WTC11 (cell line): Measurements from ENCODE around the gene P2RX2.

Experiments
- CBFB ChIP-seq: sonication (generic); formaldehyde crosslinking; IDR thresholded peaks from 2 replicates; pipeline ENCODE4 v1.8.1; 2022; ENCODE audit warnings: mild to moderate bottlenecking, low read depth, missing genetic modification reagents
- ESRRA ChIP-seq: sonication (generic); formaldehyde crosslinking; IDR thresholded peaks from 2 replicates; pipeline ENCODE4 v1.8.1; 2022; ENCODE audit warnings: mild to moderate bottlenecking, missing genetic modification reagents, borderline replicate concordance
- JAZF1 ChIP-seq: fragments of 250-450 bp; sonication (Bioruptor Pico); IDR thresholded peaks from 2 replicates; pipeline ENCODE4 v1.9.0; 2021; ENCODE audit warnings: moderate library complexity, mild to moderate bottlenecking, inconsistent platforms
- TEAD4 ChIP-seq: sonication (generic); formaldehyde crosslinking; IDR thresholded peaks from 2 replicates; pipeline ENCODE4 v1.8.0; 2022; ENCODE audit warnings: mild to moderate bottlenecking, missing genetic modification reagents
- TF ChIP-seq, protein P1 (sequence below): fragments of 200-600 bp; IDR thresholded peaks from 2 replicates; pipeline ENCODE4 v1.8.0; 2022; ENCODE audit warnings: antibody characterized with exemption
- TF ChIP-seq, protein P2 (sequence below): sonication (generic); formaldehyde crosslinking; conservative IDR thresholded peaks from 2 replicates; pipeline ENCODE4 v1.8.1; 2022; ENCODE audit warnings: mild to moderate bottlenecking, missing genetic modification reagents

DNA sequence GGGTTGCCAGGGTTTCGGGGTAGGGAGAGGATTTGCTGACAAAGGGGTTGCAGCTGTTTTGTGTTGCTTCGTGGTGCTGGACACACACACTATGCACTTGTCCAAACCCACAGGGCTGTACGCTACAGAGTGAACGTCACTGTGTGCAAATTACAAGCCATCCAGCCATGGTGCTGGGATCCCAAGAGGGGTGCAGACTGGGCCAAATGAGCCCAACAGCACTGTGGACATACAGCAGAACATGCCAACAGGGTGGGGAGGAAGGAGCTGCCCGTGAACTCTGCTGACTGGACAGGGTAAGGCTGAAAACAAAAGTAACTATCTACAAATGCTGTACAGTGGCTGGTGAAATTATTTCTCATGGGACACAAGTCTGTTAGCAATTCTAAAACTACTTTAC, 43.4 kb downstream of the P2RX2 start:
- TF ChIP-seq, protein P1, sequence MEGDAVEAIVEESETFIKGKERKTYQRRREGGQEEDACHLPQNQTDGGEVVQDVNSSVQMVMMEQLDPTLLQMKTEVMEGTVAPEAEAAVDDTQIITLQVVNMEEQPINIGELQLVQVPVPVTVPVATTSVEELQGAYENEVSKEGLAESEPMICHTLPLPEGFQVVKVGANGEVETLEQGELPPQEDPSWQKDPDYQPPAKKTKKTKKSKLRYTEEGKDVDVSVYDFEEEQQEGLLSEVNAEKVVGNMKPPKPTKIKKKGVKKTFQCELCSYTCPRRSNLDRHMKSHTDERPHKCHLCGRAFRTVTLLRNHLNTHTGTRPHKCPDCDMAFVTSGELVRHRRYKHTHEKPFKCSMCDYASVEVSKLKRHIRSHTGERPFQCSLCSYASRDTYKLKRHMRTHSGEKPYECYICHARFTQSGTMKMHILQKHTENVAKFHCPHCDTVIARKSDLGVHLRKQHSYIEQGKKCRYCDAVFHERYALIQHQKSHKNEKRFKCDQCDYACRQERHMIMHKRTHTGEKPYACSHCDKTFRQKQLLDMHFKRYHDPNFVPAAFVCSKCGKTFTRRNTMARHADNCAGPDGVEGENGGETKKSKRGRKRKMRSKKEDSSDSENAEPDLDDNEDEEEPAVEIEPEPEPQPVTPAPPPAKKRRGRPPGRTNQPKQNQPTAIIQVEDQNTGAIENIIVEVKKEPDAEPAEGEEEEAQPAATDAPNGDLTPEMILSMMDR = no peak
- TF ChIP-seq JAZF1 (CRISPR knock-in tag) (no peak), CBFB (CRISPR knock-in tag) (no peak), TEAD4 (CRISPR knock-in tag) (no peak), ESRRA (CRISPR knock-in tag) (no peak)
- TF ChIP-seq, protein P2, sequence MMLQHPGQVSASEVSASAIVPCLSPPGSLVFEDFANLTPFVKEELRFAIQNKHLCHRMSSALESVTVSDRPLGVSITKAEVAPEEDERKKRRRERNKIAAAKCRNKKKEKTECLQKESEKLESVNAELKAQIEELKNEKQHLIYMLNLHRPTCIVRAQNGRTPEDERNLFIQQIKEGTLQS (CRISPR knock-in tag) = no peak
